H1 (cell line): ENCODE measurements around the gene OXSR1. TPM values are rescaled to one million over a fixed set of nuclear protein-coding genes. Genes with fewer than 3 reads are reported as not detected.

Experiments used
- polyA plus RNA-seq, 7 experiments: library from polyadenylated mRNA; depleted of rRNA in 3 of 7; stranded (reverse) in 5 of 7; unstranded in 2 of 7; fragments of >200 nt in 5 of 7; fragments of 200-250 nt in 2 of 7; gene quantifications; 1 replicate in 5 of 7; 2 replicates in 1 of 7; 4 replicates in 1 of 7; pipeline versions ENCODE4 v1.2.1 to v1.2.3, GENCODE V29; 2011 to 2013; ENCODE audit warnings: missing spikeins in 2 of 7, mixed read lengths in 2 of 7
- total RNA-seq: library from RNA; stranded (reverse); fragmentation: NEBNext Ultra II Directional; extraction: Animal tissue kit (Norgen Biotek cat#: 25700); gene quantifications from 2 replicates; pipeline ENCODE4 v1.2.1, GENCODE V29; 2021
- TF ChIP-seq, protein P1 (sequence below): IDR thresholded peaks from 2 replicates; pipeline ENCODE4 v1.6.1; 2011; ENCODE audit warnings: low read length, improper control_type of control experiment

Gene OXSR1
- total and polyA plus RNA-seq, 2 of the 8 experiments (the other 6 are each of a cell fraction or from before 2014, with no cell fraction given), result 25.1 to 47.0 TPM

DNA sequence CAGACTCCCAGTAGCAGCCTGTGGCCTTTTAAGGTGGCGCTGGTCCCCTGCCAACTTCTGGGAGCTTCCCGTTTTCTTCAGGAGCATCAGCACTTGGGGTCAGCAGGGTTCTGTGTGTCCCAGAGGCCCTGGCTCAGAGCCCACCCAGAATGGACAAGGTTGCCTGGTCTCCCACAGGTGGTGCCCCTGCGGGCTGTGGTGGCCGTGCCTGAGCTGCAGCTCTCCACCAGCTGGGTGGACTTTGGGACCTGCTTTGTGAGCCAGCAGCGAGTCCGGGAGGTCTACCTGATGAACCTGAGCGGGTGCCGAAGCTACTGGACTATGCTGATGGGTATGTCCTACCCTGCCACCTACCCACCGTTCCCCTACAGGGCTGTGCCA, 43.9 kb upstream of the OXSR1 start (continued):
- TF ChIP-seq, protein P1, sequence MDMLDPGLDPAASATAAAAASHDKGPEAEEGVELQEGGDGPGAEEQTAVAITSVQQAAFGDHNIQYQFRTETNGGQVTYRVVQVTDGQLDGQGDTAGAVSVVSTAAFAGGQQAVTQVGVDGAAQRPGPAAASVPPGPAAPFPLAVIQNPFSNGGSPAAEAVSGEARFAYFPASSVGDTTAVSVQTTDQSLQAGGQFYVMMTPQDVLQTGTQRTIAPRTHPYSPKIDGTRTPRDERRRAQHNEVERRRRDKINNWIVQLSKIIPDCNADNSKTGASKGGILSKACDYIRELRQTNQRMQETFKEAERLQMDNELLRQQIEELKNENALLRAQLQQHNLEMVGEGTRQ, result no peak
